Duodenal mucosa (tissue), 2 donors: ENCODE measurements around the gene PCSK5.
A peak's percentile ranks its signal among the peaks of the same experiment; 100 is the strongest.
"Not testable (repeated sequence)": the region's sequence is repeated elsewhere in the genome, so short reads cannot be mapped to it uniquely, and the experiment has no call there.

Source experiments
- H3K27ac ChIP-seq: one replicate; pipeline ENCODE4 v1.7.0; 2013; ENCODE audit warnings: low read depth, low read length
- H3K27me3 ChIP-seq, 2 donors: one replicate each; pipeline ENCODE4 v1.7.0; 2013; ENCODE audit warnings: low read length in 2 of 2, control low read depth in 1 of 2; ENCODE audit not compliant: insufficient read depth in 2 of 2, control insufficient read depth in 1 of 2
- H3K36me3 ChIP-seq, 2 donors: one replicate each; pipeline ENCODE4 v1.7.0; 2013; ENCODE audit warnings: low read length in 2 of 2, control low read depth in 1 of 2; ENCODE audit not compliant: insufficient read depth in 2 of 2, control insufficient read depth in 1 of 2
- H3K4me1 ChIP-seq, 2 donors: one replicate each; pipeline ENCODE4 v1.7.0; 2013; ENCODE audit warnings: low read length in 2 of 2, control low read depth in 1 of 2; ENCODE audit not compliant: insufficient read depth in 2 of 2, control insufficient read depth in 1 of 2
- H3K4me3 ChIP-seq, 2 donors: one replicate each; pipeline ENCODE4 v1.7.0; 2013; ENCODE audit warnings: low read length in 2 of 2, low read depth in 1 of 2
- H3K9ac ChIP-seq, 2 donors: one replicate each; pipeline ENCODE4 v1.7.0; 2013; ENCODE audit warnings: low read length in 2 of 2, low read depth in 1 of 2
- H3K9me3 ChIP-seq, 2 donors: one replicate each; pipeline ENCODE4 v1.7.0; 2013; ENCODE audit warnings: low read length in 2 of 2, control low read depth in 1 of 2; ENCODE audit not compliant: control insufficient read depth in 1 of 2

Gene PCSK5

DNA sequence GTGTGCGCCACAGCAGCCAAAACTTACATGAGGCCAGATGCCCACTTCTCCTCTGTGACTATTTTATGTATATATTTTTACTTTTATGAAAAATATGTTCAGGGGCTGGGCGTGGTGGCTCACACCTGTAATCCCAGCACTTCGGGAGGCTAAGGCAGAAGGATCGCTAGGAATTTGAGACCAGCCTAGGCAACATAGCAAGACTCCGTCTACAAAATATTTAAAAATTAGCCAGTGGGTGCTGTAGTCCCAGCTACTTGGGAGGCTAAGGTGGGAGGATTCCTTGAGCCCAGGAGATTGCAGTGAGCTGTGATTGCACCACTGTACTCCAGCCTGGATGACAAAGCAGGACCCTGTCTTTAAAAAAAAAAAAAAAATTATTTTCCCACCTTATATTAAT is 420.5 kb downstream of the PCSK5 start:
- Histone ChIP-seq H3K4me3 (no peak overlapping the region), H3K27me3 (no peaks in the 10 kb centered on the region), H3K27ac (no peak overlapping the region), H3K9me3 (no peaks in the 10 kb centered on the region), H3K4me1 (peaks cover 4 to 17% of the 10 kb centered on the region in 2 donors), H3K9ac (no peak overlapping the region), H3K36me3 (peaks cover 4 to 11% of the 10 kb centered on the region in 2 donors)

DNA sequence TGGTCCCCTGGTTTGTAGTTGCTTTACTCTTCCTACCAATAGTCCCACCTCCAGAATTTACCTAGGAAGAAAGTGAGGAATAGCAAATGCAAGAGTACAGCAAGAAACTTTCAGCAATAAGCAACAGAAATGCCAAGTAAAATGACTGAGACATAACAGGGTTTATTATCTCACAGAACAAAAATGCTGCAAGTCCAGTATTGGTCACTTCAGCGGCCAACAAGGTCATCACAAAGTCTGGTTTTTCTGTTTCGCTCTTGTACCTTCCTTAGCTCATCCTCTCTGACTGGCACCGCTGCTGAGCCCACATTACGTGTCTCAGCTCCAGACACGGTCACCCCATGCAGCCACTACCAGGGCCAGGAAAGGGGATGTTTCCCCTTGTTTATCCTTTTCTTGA is 421.1 kb downstream of the PCSK5 start:
- H3K9ac ChIP-seq = no peak overlapping the region
- no peak overlapping the region for H3K27ac ChIP-seq
- no peaks in the 10 kb centered on the region for H3K27me3 ChIP-seq
- H3K36me3 ChIP-seq = peaks cover 4 to 11% of the 10 kb centered on the region in 2 donors
- peaks cover 4 to 17% of the 10 kb centered on the region in 2 donors for H3K4me1 ChIP-seq
- H3K4me3 ChIP-seq = no peak overlapping the region
- no peaks in the 10 kb centered on the region for H3K9me3 ChIP-seq

DNA sequence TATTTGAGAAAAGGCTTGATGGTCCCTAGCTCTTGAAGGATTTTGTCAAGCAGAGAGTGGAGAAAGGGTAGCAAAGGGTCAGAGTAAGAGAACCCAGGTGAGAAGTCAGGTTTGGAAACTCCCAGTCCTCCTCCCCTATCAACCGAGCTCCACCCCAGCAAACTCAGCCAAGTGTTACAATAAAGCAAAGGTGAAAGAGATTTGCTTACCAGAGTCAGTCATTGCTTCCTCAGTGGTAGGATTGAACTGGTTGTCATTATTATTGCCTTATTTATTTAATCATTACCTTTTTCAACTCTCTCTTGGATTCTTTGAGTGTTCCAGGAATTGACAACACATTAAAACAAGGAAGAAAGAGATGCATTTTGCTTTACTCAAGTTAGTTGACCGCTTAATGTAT is 423.3 kb downstream of the PCSK5 start:
- no peaks in the 10 kb centered on the region for H3K9me3 ChIP-seq
- H3K4me1 ChIP-seq = peaks cover 4 to 17% of the 10 kb centered on the region in 2 donors
- no peak overlapping the region for H3K9ac ChIP-seq
- H3K27ac ChIP-seq = peak overlapping the region; percentile 49
- H3K36me3 ChIP-seq = peaks cover 4 to 15% of the 10 kb centered on the region in 2 donors
- H3K27me3 ChIP-seq = no peaks in the 10 kb centered on the region
- H3K4me3 ChIP-seq = no peak overlapping the region

DNA sequence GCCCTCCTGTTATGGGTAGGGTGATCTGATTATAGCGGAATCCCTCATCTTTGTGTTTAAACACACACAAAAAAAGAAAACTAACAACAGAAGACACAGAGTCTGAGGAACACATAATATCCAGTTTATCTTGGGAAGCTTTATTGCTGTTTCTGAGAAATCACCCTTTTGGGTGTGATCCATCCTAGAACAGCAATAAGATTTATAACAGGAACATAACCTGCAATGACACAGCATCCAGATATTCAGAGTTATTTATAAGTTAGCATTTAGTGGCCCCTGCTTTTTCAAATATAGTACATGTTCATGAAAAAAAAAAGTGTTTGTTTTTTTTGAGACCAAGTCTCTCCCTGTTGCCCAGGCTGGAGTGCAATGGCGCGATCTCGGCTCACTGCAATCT is 423.8 kb downstream of the PCSK5 start:
- Histone ChIP-seq H3K9ac (no peak overlapping the region), H3K4me1 (peaks cover 4 to 17% of the 10 kb centered on the region in 2 donors), H3K36me3 (peaks cover 4 to 15% of the 10 kb centered on the region in 2 donors), H3K27ac (peak overlapping the region; percentile 49), H3K4me3 (no peak overlapping the region), H3K27me3 (no peaks in the 10 kb centered on the region), H3K9me3 (no peaks in the 10 kb centered on the region)

DNA sequence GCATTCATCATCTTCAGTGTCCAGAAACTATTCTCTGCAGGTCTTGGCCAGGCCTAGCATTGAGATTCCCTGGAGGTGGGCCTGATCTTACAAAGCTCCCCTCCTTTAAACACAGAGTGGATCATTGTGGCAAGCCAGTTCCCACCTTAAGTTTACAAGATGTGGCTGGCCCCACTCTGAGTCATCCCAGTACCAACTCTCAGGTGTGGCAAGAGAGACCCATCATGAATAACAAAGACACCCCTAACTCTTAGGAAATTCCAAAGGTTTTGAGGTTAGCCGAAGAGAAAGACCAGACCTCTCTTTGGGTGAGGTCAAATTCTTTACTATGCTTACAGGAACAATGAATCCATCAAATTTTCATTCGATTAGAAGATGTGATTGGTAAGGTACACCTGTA is 425.6 kb downstream of the PCSK5 start:
- no peaks in the 10 kb centered on the region for H3K9me3 ChIP-seq
- no peak overlapping the region for H3K27ac ChIP-seq
- H3K4me1 ChIP-seq = peaks cover 4 to 17% of the 10 kb centered on the region in 2 donors
- H3K36me3 ChIP-seq = peaks cover 4 to 12% of the 10 kb centered on the region in 2 donors
- H3K9ac ChIP-seq = no peak overlapping the region
- no peaks in the 10 kb centered on the region for H3K27me3 ChIP-seq
- no peak overlapping the region for H3K4me3 ChIP-seq

DNA sequence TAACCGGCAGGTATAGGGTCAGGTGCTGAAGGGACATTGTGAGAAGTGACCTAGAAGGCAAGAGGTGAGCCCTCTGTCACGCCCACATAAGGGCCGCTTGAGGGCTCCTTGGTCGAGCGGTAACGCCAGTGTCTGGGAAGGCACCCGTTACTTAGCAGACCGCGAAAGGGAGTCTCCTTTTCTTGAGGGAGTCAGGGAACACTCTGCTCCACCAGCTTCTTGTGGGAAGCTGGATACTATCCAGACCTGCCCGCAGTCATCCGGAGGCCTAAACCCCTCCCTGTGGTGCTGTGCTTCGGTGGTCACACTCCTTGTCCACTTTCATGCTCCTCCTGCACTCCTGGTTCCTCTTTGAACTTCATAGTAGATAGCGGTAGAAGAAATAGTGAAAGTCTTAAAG is 429.0 kb downstream of the PCSK5 start:
- H3K27me3 ChIP-seq, H3K27ac ChIP-seq, H3K9ac ChIP-seq, H3K4me3 ChIP-seq, H3K9me3 ChIP-seq, H3K4me1 ChIP-seq: not testable (repeated sequence)
- H3K36me3 ChIP-seq = peaks cover 0 to 16% of the 10 kb centered on the region in 2 donors

DNA sequence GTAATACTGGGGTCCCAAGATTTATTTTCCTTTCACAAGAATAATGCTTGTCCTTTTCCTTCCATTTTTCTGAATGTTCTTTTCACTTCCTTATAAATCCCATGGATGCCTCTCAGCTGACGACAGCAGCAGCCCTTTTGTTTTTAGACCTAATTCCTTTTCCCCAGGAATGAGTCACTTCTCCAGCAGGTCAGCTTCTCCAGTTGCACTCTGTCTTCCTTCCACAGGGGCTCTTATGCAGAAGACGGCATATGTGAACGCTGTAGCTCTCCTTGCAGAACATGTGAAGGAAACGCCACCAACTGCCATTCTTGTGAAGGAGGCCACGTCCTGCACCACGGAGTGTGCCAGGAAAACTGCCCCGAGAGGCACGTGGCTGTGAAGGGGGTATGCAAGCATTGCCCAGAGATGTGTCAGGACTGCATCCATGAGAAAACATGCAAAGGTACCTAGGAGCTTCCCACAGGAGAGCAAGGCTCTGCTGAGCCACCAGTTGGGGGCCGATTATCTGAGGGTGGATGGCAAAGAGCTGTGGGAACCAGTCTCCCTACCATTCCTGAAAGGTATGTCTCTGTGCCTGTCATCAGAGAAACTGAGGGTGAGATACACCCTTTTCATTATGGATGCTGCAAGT is 430.8 kb downstream of the PCSK5 start:
- Histone ChIP-seq H3K27ac (no peak overlapping the region), H3K4me1 (no peaks in the 10 kb centered on the region), H3K9ac (no peak overlapping the region), H3K4me3 (no peak overlapping the region), H3K36me3 (peaks cover 5 to 32% of the 10 kb centered on the region in 2 donors), H3K9me3 (no peaks in the 10 kb centered on the region), H3K27me3 (no peaks in the 10 kb centered on the region)

DNA sequence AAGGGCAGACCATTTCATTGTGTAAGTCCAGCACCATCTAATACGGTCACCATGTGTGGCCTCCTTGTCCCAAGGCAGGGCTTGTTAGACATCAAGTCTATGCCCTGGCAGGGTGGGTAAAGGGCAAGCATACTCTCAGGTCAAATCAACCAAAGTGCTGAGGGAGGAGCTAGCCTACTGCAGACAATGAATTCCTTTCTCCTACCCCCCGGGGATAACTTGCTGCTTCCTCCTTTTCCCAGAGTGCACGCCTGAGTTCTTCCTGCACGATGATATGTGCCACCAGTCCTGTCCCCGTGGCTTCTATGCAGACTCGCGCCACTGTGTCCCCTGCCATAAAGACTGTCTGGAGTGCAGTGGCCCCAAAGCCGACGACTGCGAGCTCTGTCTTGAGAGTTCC is 432.3 kb downstream of the PCSK5 start:
- Histone ChIP-seq H3K27me3 (no peaks in the 10 kb centered on the region), H3K9ac (no peak overlapping the region), H3K4me3 (no peak overlapping the region), H3K9me3 (no peaks in the 10 kb centered on the region), H3K36me3 (peaks cover 10 to 32% of the 10 kb centered on the region in 2 donors), H3K27ac (no peak overlapping the region), H3K4me1 (no peaks in the 10 kb centered on the region)

DNA sequence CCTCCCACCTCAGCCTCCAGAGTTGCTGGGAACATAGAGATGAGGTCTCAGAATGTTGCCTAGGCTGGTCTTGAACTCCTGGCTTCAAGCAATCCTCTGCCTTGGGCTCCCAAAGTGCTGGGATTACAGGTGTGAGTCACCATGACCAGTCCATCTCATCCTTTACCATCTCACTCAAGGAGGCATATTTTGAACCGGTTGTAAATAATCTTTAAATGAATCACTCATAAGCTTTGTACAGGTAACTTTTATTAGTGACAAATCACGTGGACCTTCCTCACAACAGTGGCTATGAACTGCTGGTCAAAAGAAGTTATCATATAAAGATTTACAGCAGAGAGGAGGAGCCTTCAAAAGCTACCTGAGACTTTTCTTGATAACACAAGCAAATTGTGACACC is 433.0 kb downstream of the PCSK5 start:
- Histone ChIP-seq H3K4me1 (no peaks in the 10 kb centered on the region), H3K27ac (peak overlapping the region; percentile 1), H3K9me3 (no peaks in the 10 kb centered on the region), H3K9ac (no peak overlapping the region), H3K36me3 (peaks cover 13 to 37% of the 10 kb centered on the region in 2 donors), H3K27me3 (no peaks in the 10 kb centered on the region), H3K4me3 (no peak overlapping the region)

DNA sequence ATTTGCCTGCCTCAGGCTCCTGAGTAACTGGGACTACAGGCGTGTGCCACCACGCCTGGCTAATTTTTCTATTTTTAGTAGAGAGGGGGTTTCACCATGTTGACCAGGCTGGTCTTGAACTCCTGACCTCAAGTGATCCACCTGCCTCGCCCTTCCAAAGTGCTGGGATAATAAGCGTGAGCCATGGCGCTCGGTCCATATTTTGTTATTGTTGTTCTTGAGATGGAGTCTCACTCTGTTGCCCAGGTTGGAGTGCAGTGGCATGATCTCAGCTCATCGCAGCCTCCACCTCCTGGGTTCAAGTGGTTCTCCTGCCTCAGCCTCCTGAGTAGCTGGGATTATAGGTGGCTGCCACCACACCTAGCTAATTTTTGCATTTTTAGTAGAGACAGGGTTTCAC is 433.6 kb downstream of the PCSK5 start:
- H3K4me1 ChIP-seq, H3K9ac ChIP-seq, H3K9me3 ChIP-seq, H3K27me3 ChIP-seq, H3K4me3 ChIP-seq, H3K27ac ChIP-seq: not testable (repeated sequence)
- H3K36me3 ChIP-seq = peaks cover 13 to 41% of the 10 kb centered on the region in 2 donors

DNA sequence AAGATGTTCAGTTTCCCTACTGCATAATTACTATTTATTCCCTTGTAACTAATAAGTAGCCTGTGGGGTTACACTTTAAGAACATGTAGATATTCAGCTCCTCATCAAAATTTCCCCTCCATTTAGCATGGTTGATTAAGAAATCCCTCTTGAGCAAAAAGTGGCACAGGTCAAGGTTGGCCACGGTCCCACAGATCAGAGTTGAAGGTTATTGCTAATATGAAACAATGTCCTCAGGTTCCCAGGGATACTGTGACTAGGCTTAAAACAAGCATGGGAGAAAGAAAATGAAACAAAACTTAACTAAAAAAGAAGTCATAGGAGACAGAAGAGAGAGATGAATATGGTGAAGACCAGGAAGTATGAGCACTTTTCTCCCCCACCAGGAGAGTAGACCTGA is 439.6 kb downstream of the PCSK5 start:
- peaks cover 35 to 70% of the 10 kb centered on the region in 2 donors for H3K36me3 ChIP-seq
- no peaks in the 10 kb centered on the region for H3K4me1 ChIP-seq
- H3K4me3 ChIP-seq = no peak overlapping the region
- H3K27ac ChIP-seq = no peak overlapping the region
- no peak overlapping the region for H3K9ac ChIP-seq
- H3K9me3 ChIP-seq = no peaks in the 10 kb centered on the region
- no peaks in the 10 kb centered on the region for H3K27me3 ChIP-seq
